ENCODE measurements around the gene UBQLN3. TPM values are rescaled to one million over a fixed set of nuclear protein-coding genes. Genes with fewer than 3 reads are reported as not detected.

The UBQLN3 gene
- polyA plus RNA-seq, 1 donor from 2014 or later = not detected

- H3K27me3 Mint-ChIP-seq = peaks cover 1% of the 10 kb centered on the region
- H3K27ac Mint-ChIP-seq = no peak overlapping the region
- H3K4me1 Mint-ChIP-seq = no peaks in the 10 kb centered on the region
- no peaks in the 10 kb centered on the region for H3K9me3 Mint-ChIP-seq
- H3K36me3 Mint-ChIP-seq = peaks cover 4% of the 10 kb centered on the region
- H3K4me3 Mint-ChIP-seq = no peak overlapping the region
Measured at GRCh38 chr11:5522308-5522707, 12.6 kb upstream of the UBQLN3 start.

- Mint-ChIP-seq H3K4me3 (no peak overlapping the region), H3K27ac (no peak overlapping the region), H3K4me1 (no peaks in the 10 kb centered on the region), H3K27me3 (peaks cover 1% of the 10 kb centered on the region), H3K36me3 (peaks cover 4% of the 10 kb centered on the region), H3K9me3 (no peaks in the 10 kb centered on the region)
Measured at GRCh38 chr11:5521540-5521939, 11.8 kb upstream of the UBQLN3 start.

- no peaks in the 10 kb centered on the region for H3K27me3 Mint-ChIP-seq
- no peak within 1 kb of the TSS for H3K27ac Mint-ChIP-seq
- H3K4me1 Mint-ChIP-seq = no peaks in the 10 kb centered on the region
- H3K36me3 Mint-ChIP-seq = no peaks in the 10 kb centered on the region
- H3K9me3 Mint-ChIP-seq = no peaks in the 10 kb centered on the region
- no peak within 1 kb of the TSS for H3K4me3 Mint-ChIP-seq
Measured at GRCh38 chr11:5516599-5516998, 6.8 kb upstream of the UBQLN3 start, which contains the start of gene UBQLNL. Gene UBQLNL, minus strand, starts transcription at chr11:5516699. Its CDS starts 258 bp downstream, at chr11:5516441.

GRCh38 chr11:5514841-5515240, 5.1 kb upstream of the UBQLN3 start:
- no peaks in the 10 kb centered on the region for H3K4me1 Mint-ChIP-seq
- no peaks in the 10 kb centered on the region for H3K36me3 Mint-ChIP-seq
- no peaks in the 10 kb centered on the region for H3K9me3 Mint-ChIP-seq
- no peaks in the 10 kb centered on the region for H3K27me3 Mint-ChIP-seq
- no peak overlapping the region for H3K27ac Mint-ChIP-seq
- no peak overlapping the region for H3K4me3 Mint-ChIP-seq

GRCh38 chr11:5508605-5509004, 1.2 kb downstream of the UBQLN3 start:
- Mint-ChIP-seq H3K4me1 (no peaks in the 10 kb centered on the region), H3K27ac (peak overlapping the region in 1 of 3 donors; percentile 21)

GRCh38 chr11:5507933-5508305, 1.8 kb downstream of the UBQLN3 start:
- no peak overlapping the region for H3K27ac Mint-ChIP-seq
- H3K9me3 Mint-ChIP-seq = no peaks in the 10 kb centered on the region
- H3K27me3 Mint-ChIP-seq = no peaks in the 10 kb centered on the region
- no peak overlapping the region for H3K4me3 Mint-ChIP-seq
- no peaks in the 10 kb centered on the region for H3K4me1 Mint-ChIP-seq
- H3K36me3 Mint-ChIP-seq = no peaks in the 10 kb centered on the region

More at GRCh38 chr11:5508605-5509004, 1.2 kb downstream of the UBQLN3 start:
- no peaks in the 10 kb centered on the region for H3K36me3 Mint-ChIP-seq
- H3K27me3 Mint-ChIP-seq = no peaks in the 10 kb centered on the region
- H3K4me3 Mint-ChIP-seq = no peak overlapping the region
- H3K9me3 Mint-ChIP-seq = no peaks in the 10 kb centered on the region

- no peaks in the 10 kb centered on the region for H3K36me3 Mint-ChIP-seq
- no peak overlapping the region for H3K27ac Mint-ChIP-seq
- no peaks in the 10 kb centered on the region for H3K27me3 Mint-ChIP-seq
- H3K4me1 Mint-ChIP-seq = no peaks in the 10 kb centered on the region
- no peaks in the 10 kb centered on the region for H3K9me3 Mint-ChIP-seq
- H3K4me3 Mint-ChIP-seq = no peak overlapping the region
Measured at GRCh38 chr11:5507177-5507932, 2.4 kb downstream of the UBQLN3 start.

GRCh38 chr11:5505363-5506048, 4.3 kb downstream of the UBQLN3 start:
- Mint-ChIP-seq H3K27ac (no peak overlapping the region), H3K9me3 (no peaks in the 10 kb centered on the region), H3K4me3 (no peak overlapping the region), H3K36me3 (no peaks in the 10 kb centered on the region), H3K4me1 (no peaks in the 10 kb centered on the region), H3K27me3 (peaks cover 1% of the 10 kb centered on the region)

GRCh38 chr11:5504403-5504921, 5.3 kb downstream of the UBQLN3 start:
- no peaks in the 10 kb centered on the region for H3K4me1 Mint-ChIP-seq
- no peaks in the 10 kb centered on the region for H3K36me3 Mint-ChIP-seq
- H3K27ac Mint-ChIP-seq = no peak overlapping the region
- H3K27me3 Mint-ChIP-seq = peaks cover 1% of the 10 kb centered on the region
- no peaks in the 10 kb centered on the region for H3K9me3 Mint-ChIP-seq
- no peak overlapping the region for H3K4me3 Mint-ChIP-seq

- no peak overlapping the region for H3K27ac Mint-ChIP-seq
- no peak overlapping the region for H3K4me3 Mint-ChIP-seq
Measured at GRCh38 chr11:5500393-5500801, 9.4 kb downstream of the UBQLN3 start.

GRCh38 chr11:5499671-5500070, 10.1 kb downstream of the UBQLN3 start:
- H3K9me3 Mint-ChIP-seq = no peaks in the 10 kb centered on the region
- H3K4me3 Mint-ChIP-seq = no peak overlapping the region
- H3K36me3 Mint-ChIP-seq = no peaks in the 10 kb centered on the region
- H3K27me3 Mint-ChIP-seq = peaks cover 1% of the 10 kb centered on the region
- no peaks in the 10 kb centered on the region for H3K4me1 Mint-ChIP-seq
- no peak overlapping the region for H3K27ac Mint-ChIP-seq

More at GRCh38 chr11:5500393-5500801, 9.4 kb downstream of the UBQLN3 start:
- no peaks in the 10 kb centered on the region for H3K9me3 Mint-ChIP-seq
- no peaks in the 10 kb centered on the region for H3K4me1 Mint-ChIP-seq
- peaks cover 1% of the 10 kb centered on the region for H3K27me3 Mint-ChIP-seq
- H3K36me3 Mint-ChIP-seq = no peaks in the 10 kb centered on the region

GRCh38 chr11:5489576-5490357, 20.0 kb downstream of the UBQLN3 start:
- Mint-ChIP-seq H3K4me1 (no peaks in the 10 kb centered on the region), H3K27me3 (peaks cover 2% of the 10 kb centered on the region), H3K36me3 (no peaks in the 10 kb centered on the region), H3K27ac (no peak overlapping the region), H3K9me3 (no peaks in the 10 kb centered on the region), H3K4me3 (no peak overlapping the region)

- peaks cover 2% of the 10 kb centered on the region for H3K27me3 Mint-ChIP-seq
- no peaks in the 10 kb centered on the region for H3K9me3 Mint-ChIP-seq
- no peak overlapping the region for H3K27ac Mint-ChIP-seq
- no peak overlapping the region for H3K4me3 Mint-ChIP-seq
- H3K36me3 Mint-ChIP-seq = peaks cover under 1% of the 10 kb centered on the region
- H3K4me1 Mint-ChIP-seq = no peaks in the 10 kb centered on the region
Measured at GRCh38 chr11:5488798-5489399, 20.9 kb downstream of the UBQLN3 start.

- H3K4me1 Mint-ChIP-seq = no peaks in the 10 kb centered on the region
- no peak within 1 kb of the TSS for H3K4me3 Mint-ChIP-seq
- peaks cover 4% of the 10 kb centered on the region for H3K27me3 Mint-ChIP-seq
- H3K9me3 Mint-ChIP-seq = no peaks in the 10 kb centered on the region
- H3K36me3 Mint-ChIP-seq = peaks cover 3% of the 10 kb centered on the region
- no peak within 1 kb of the TSS for H3K27ac Mint-ChIP-seq
Measured at GRCh38 chr11:5488385-5488784, 21.4 kb downstream of the UBQLN3 start, which contains the start of gene OR52D1. Gene OR52D1, plus strand, starts transcription at chr11:5488685. Its CDS starts 22 bp downstream, at chr11:5488707.

- peaks cover 3% of the 10 kb centered on the region for H3K36me3 Mint-ChIP-seq
- H3K4me3 Mint-ChIP-seq = no peak overlapping the region
- H3K27me3 Mint-ChIP-seq = peaks cover 4% of the 10 kb centered on the region
- H3K27ac Mint-ChIP-seq = no peak overlapping the region
- H3K4me1 Mint-ChIP-seq = no peaks in the 10 kb centered on the region
- H3K9me3 Mint-ChIP-seq = no peaks in the 10 kb centered on the region
Measured at GRCh38 chr11:5486421-5486820, 23.3 kb downstream of the UBQLN3 start.

Data from IgD-negative memory B cell (primary cell).